Neuronal stem cell (in vitro differentiated cells): ENCODE data around the gene ODAD4.

Experiments used
- DNase-seq: peaks from one replicate; pipeline ENCODE4 v3.0.0-alpha.2; 2013; ENCODE audit warnings: low spot score
- H2AFZ ChIP-seq: one replicate; pipeline ENCODE4 v1.6.1; 2013; ENCODE audit warnings: mild to moderate bottlenecking, low read length, inconsistent platforms
- H2AK5ac ChIP-seq: 2 replicates; pipeline ENCODE4 v1.6.1; 2013; ENCODE audit warnings: low read depth, mild to moderate bottlenecking, inconsistent platforms, low read length, moderate library complexity, mixed read lengths
- H2BK120ac ChIP-seq: 2 replicates; pipeline ENCODE4 v1.6.1; 2013; ENCODE audit warnings: low read depth, mild to moderate bottlenecking, inconsistent platforms, low read length, moderate library complexity, mixed read lengths
- H2BK12ac ChIP-seq: one replicate; pipeline ENCODE4 v1.6.1; 2013; ENCODE audit warnings: low read length, inconsistent platforms
- H2BK15ac ChIP-seq: 2 replicates; pipeline ENCODE4 v1.6.1; 2013; ENCODE audit warnings: mild to moderate bottlenecking, low read length, inconsistent platforms, mixed read lengths
- H2BK5ac ChIP-seq: one replicate; pipeline ENCODE4 v1.6.1; 2013; ENCODE audit warnings: inconsistent platforms, mild to moderate bottlenecking, low read length, moderate library complexity
- H3K14ac ChIP-seq: one replicate; pipeline ENCODE4 v1.6.1; 2013; ENCODE audit warnings: low read length, inconsistent platforms
- H3K18ac ChIP-seq: 2 replicates; pipeline ENCODE4 v1.6.1; 2013; ENCODE audit warnings: low read length, inconsistent platforms
- H3K23ac ChIP-seq: 2 replicates; pipeline ENCODE4 v1.6.1; 2013; ENCODE audit warnings: low read depth, mild to moderate bottlenecking, mixed read lengths, low read length, inconsistent platforms; ENCODE audit not compliant: poor library complexity
- H3K27ac ChIP-seq: replicated peaks from 3 replicates; pipeline ENCODE4 v1.5.1; 2013; ENCODE audit warnings: low read length, inconsistent platforms
- H3K27me3 ChIP-seq, 3 experiments: 2 replicates each; pipeline ENCODE4 v1.6.1; 2013; ENCODE audit warnings: low read length in 3 of 3, mild to moderate bottlenecking in 2 of 3, inconsistent platforms in 1 of 3, low read depth in 1 of 3, mixed read lengths in 1 of 3, moderate library complexity in 1 of 3; ENCODE audit not compliant: control insufficient read depth in 3 of 3, insufficient read depth in 3 of 3
- H3K36me3 ChIP-seq, 2 donors: replicated peaks in 1 of 2; 2 replicates each; pipeline ENCODE4 v1.6.1; 2013; ENCODE audit warnings: low read length in 2 of 2; ENCODE audit not compliant: control insufficient read depth in 2 of 2, insufficient read depth in 2 of 2
- H3K4ac ChIP-seq: 2 replicates; pipeline ENCODE4 v1.6.1; 2013; ENCODE audit warnings: inconsistent platforms, mild to moderate bottlenecking, low read length, moderate library complexity
- H3K4me1 ChIP-seq, 2 donors: 1 replicate in 1 of 2; 2 replicates in 1 of 2; pipeline ENCODE4 v1.6.1; 2013; ENCODE audit warnings: low read length in 2 of 2, low read depth in 1 of 2; ENCODE audit not compliant: control insufficient read depth in 2 of 2, insufficient read depth in 1 of 2
- H3K4me2 ChIP-seq: one replicate; pipeline ENCODE4 v1.6.1; 2013; ENCODE audit warnings: mild to moderate bottlenecking, low read length, inconsistent platforms; ENCODE audit not compliant: insufficient read depth, poor library complexity, severe bottlenecking
- H3K4me3 ChIP-seq, 2 donors: 2 replicates each; pipeline ENCODE4 v1.5.1; 2013; ENCODE audit warnings: low read length in 2 of 2, mild to moderate bottlenecking in 2 of 2, inconsistent platforms in 1 of 2, moderate library complexity in 1 of 2
- H3K79me1 ChIP-seq: one replicate; pipeline ENCODE4 v1.6.1; 2013; ENCODE audit warnings: low read depth, mild to moderate bottlenecking, inconsistent platforms, low read length, moderate library complexity
- H3K9ac ChIP-seq: one replicate; pipeline ENCODE4 v1.6.1; 2013; ENCODE audit warnings: mild to moderate bottlenecking, low read depth, low read length, inconsistent platforms; ENCODE audit not compliant: poor library complexity
- H3K9me3 ChIP-seq, 2 donors: replicated peaks in 1 of 2; 2 replicates each; pipeline versions ENCODE3 to v1.6.1; 2013; ENCODE audit warnings: low read length in 2 of 2, mild to moderate bottlenecking in 2 of 2, inconsistent platforms in 1 of 2, low read depth in 1 of 2, mixed read lengths in 1 of 2, moderate library complexity in 1 of 2; ENCODE audit not compliant: control insufficient read depth in 2 of 2, insufficient read depth in 1 of 2
- H4K8ac ChIP-seq: one replicate; pipeline ENCODE4 v1.6.1; 2013; ENCODE audit warnings: low read depth, mild to moderate bottlenecking, inconsistent platforms, low read length, moderate library complexity
- H4K91ac ChIP-seq: one replicate; pipeline ENCODE4 v1.6.1; 2013; ENCODE audit warnings: low read length, low read depth, mild to moderate bottlenecking, inconsistent platforms; ENCODE audit not compliant: poor library complexity
- WGBS, 2 donors: extraction: QIAGEN DNeasy Blood & Tissue Kit; methylation state at CpG; one replicate each; pipeline ENCODE4 v1.1.7; 2013; ENCODE audit warnings: missing lambda C conversion rate in 2 of 2, mixed read lengths in 1 of 2; ENCODE audit not compliant: insufficient read length in 2 of 2, insufficient replicate concordance in 1 of 2; ENCODE audit errors: extremely low coverage in 2 of 2; 5-methylcytosine and 5-hydroxymethylcytosine counted together

The ODAD4 gene

GRCh38 chr17:41982026-41982760 is 51.8 kb downstream of the ODAD4 start:
- H3K79me1 ChIP-seq, result peaks cover 1% of the 10 kb centered on the region
- H3K36me3 ChIP-seq, result peaks cover 44 to 95% of the 10 kb centered on the region in 2 donors
- H3K4ac ChIP-seq, result no peak overlapping the region
- no peak overlapping the region for H3K14ac ChIP-seq
- no peak overlapping the region for H2BK5ac ChIP-seq
- H4K8ac ChIP-seq, result no peak overlapping the region
- no peak overlapping the region for H3K9ac ChIP-seq
- no peaks in the 10 kb centered on the region for H3K4me1 ChIP-seq
- H2BK15ac ChIP-seq, result no peak overlapping the region
- H3K27me3 ChIP-seq, result no peaks in the 10 kb centered on the region
- no peak overlapping the region for H4K91ac ChIP-seq
- no peaks in the 10 kb centered on the region for H3K9me3 ChIP-seq
- no peak overlapping the region for H2AK5ac ChIP-seq
- no peak overlapping the region for H3K4me2 ChIP-seq
- WGBS, 2 donors, result no CpG with 5 or more reads among the region's 14 CpGs
- H3K27ac ChIP-seq, result no peak overlapping the region
- no peak overlapping the region for H2BK12ac ChIP-seq
- no peak for DNase-seq
- H3K18ac ChIP-seq, result no peak overlapping the region
- no peak overlapping the region for H2BK120ac ChIP-seq
- H3K4me3 ChIP-seq, result no peak overlapping the region
- no peak overlapping the region for H3K23ac ChIP-seq
- no peak overlapping the region for H2AFZ ChIP-seq

- Histone ChIP-seq H3K14ac (no peak overlapping the region), H3K36me3 (peaks cover 48 to 97% of the 10 kb centered on the region in 2 donors), H2BK5ac (no peak overlapping the region), H4K8ac (no peak overlapping the region), H3K18ac (no peak overlapping the region), H3K4me3 (no peak overlapping the region), H3K9me3 (no peaks in the 10 kb centered on the region), H2AK5ac (no peak overlapping the region), H2AFZ (no peak overlapping the region), H2BK12ac (no peak overlapping the region), H3K23ac (no peak overlapping the region), H3K27me3 (no peaks in the 10 kb centered on the region), H3K4me2 (no peak overlapping the region), H3K27ac (no peak overlapping the region), H3K79me1 (peaks cover 1% of the 10 kb centered on the region), H3K9ac (no peak overlapping the region), H2BK15ac (no peak overlapping the region), H3K4ac (no peak overlapping the region), H3K4me1 (no peaks in the 10 kb centered on the region), H2BK120ac (no peak overlapping the region), H4K91ac (no peak overlapping the region)
- no CpG with 5 or more reads among the region's 8 CpGs for WGBS, 2 donors
- no peak for DNase-seq
Observed at GRCh38 chr17:41984454-41984853, 54.0 kb downstream of the ODAD4 start.

- Histone ChIP-seq H2BK5ac (no peak overlapping the region), H3K14ac (no peak overlapping the region), H3K36me3 (peaks cover 48 to 99% of the 10 kb centered on the region in 2 donors), H3K23ac (no peak overlapping the region), H2BK15ac (no peak overlapping the region), H3K4me1 (no peaks in the 10 kb centered on the region), H3K4ac (no peak overlapping the region), H3K18ac (no peak overlapping the region), H2AFZ (no peak overlapping the region), H4K91ac (no peak overlapping the region), H3K27ac (no peak overlapping the region), H3K79me1 (peaks cover 1% of the 10 kb centered on the region), H3K4me2 (no peak overlapping the region), H3K9ac (no peak overlapping the region), H4K8ac (no peak overlapping the region), H2BK120ac (no peak overlapping the region), H2BK12ac (no peak overlapping the region), H3K27me3 (no peaks in the 10 kb centered on the region), H2AK5ac (no peak overlapping the region), H3K4me3 (no peak overlapping the region), H3K9me3 (no peaks in the 10 kb centered on the region)
- no peak for DNase-seq
- no CpG with 5 or more reads among the region's 8 CpGs for WGBS, 2 donors
Observed at GRCh38 chr17:41985919-41986318, 55.5 kb downstream of the ODAD4 start.

DNA sequence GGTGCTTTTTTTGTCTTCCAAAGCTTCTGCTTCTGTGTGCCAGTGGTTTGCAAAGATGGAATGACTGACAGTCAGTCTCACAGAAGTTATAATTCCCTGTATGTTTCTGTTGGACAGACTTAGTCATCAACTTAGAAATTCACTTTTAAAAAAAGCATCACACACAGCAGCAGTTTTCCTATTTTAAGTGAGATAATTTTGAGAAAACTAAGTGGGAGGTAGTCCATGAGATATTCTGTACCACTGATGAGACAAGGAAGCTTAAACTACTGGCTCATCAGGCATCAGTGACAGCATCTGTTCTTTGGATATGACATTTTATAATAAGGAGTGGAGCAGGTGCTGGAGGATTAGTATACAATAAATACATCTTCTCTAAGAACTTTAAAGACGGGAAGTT is 56.2 kb downstream of the ODAD4 start:
- H3K36me3 ChIP-seq, result peaks cover 46 to 99% of the 10 kb centered on the region in 2 donors
- no peak overlapping the region for H3K9ac ChIP-seq
- H3K4me2 ChIP-seq, result no peak overlapping the region
- H4K91ac ChIP-seq, result no peak overlapping the region
- H3K4me1 ChIP-seq, result no peaks in the 10 kb centered on the region
- no peaks in the 10 kb centered on the region for H3K9me3 ChIP-seq
- H3K27me3 ChIP-seq, result no peaks in the 10 kb centered on the region
- no peak overlapping the region for H3K27ac ChIP-seq
- H4K8ac ChIP-seq, result no peak overlapping the region
- H2BK120ac ChIP-seq, result no peak overlapping the region
- H3K4me3 ChIP-seq, result no peak overlapping the region
- no peak overlapping the region for H2BK12ac ChIP-seq
- no peak for DNase-seq
- no peak overlapping the region for H2AFZ ChIP-seq
- H2BK5ac ChIP-seq, result no peak overlapping the region
- no peak overlapping the region for H2BK15ac ChIP-seq
- no peak overlapping the region for H3K4ac ChIP-seq
- no CpG with 5 or more reads among the region's 1 CpG for WGBS, 2 donors
- H3K14ac ChIP-seq, result no peak overlapping the region
- no peak overlapping the region for H3K18ac ChIP-seq
- no peak overlapping the region for H3K23ac ChIP-seq
- H2AK5ac ChIP-seq, result no peak overlapping the region
- peaks cover 1% of the 10 kb centered on the region for H3K79me1 ChIP-seq
